ENCODE measurements around the gene AKAP13. TPM values are rescaled to one million over a fixed set of nuclear protein-coding genes. Genes with fewer than 3 reads are reported as not detected.
"Not testable (repeated sequence)": the region's sequence is repeated elsewhere in the genome, so short reads cannot be mapped to it uniquely, and the experiment has no call there.

Gene AKAP13
- total RNA-seq, 2 donors from 2014 or later: 105 to 106 TPM

DNA sequence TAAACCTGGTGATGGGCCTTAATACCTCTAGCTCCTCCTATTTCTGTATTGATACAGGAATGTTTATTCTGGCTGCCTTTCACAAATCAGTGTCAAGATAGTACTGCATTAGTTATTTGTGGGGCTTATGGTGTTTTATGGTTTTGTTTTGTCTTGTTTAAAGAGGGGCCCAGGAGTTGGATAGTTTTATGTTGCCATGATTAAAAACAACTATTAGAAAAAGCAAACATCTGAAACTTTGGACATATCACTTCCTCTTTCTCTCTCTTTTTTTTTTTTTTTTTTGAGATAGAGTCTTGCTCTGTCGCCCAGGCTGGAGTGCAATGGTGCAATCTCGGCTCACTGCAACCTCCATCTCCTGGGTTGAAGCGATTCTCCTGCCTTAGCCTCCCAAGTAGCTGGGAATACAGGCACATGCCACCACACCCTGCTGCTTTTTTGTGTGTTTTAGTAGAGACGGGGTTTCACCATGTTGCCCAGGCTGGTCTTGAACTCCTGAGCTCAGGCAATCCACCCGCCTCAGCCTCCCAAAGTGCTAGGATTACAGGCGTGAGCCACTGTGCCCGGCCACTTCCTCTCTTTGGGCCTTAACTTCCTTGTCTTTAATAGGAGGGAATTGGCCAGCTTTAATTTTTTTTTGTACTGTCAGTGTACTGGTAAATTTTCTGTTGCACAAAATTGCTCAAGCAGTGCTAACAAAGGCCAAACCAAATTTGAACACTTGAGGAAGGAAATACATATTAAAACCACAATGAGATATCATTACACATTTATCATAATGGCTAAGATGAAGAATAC lies 155.3 kb downstream of the AKAP13 start:
- not testable (repeated sequence) for H3K27ac Mint-ChIP-seq; DNase-seq (ENCODE audit: low spot score in 2 of 2); H3K9me3 Mint-ChIP-seq; ATAC-seq
- peaks cover 6 to 16% of the 10 kb centered on the region in 2 donors for H3K36me3 Mint-ChIP-seq

DNA sequence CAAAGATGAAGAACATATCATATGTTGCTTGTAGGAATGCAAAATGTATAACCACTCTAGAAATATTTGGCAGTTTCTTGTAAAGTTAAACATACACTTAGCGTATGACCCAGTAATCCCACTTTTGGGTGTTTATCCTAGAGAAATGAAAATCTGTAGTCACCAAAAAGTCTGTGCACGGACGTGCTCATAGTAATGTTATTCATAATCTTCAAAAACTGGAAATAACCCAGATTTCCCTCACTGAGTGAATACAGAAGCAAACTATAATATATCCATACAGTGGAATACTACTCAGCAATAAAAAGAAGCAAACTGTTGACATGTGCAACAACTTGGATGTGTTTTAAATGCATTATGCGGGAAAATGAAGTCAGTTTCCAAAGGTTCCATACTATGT lies 155.9 kb downstream of the AKAP13 start:
- no peaks in the 10 kb centered on the region for H3K9me3 Mint-ChIP-seq
- H3K27ac Mint-ChIP-seq: no peak overlapping the region
- ATAC-seq: no peak
- H3K36me3 Mint-ChIP-seq: peaks cover 6 to 16% of the 10 kb centered on the region in 2 donors
- no peak for DNase-seq (ENCODE audit: low spot score in 2 of 2)

DNA sequence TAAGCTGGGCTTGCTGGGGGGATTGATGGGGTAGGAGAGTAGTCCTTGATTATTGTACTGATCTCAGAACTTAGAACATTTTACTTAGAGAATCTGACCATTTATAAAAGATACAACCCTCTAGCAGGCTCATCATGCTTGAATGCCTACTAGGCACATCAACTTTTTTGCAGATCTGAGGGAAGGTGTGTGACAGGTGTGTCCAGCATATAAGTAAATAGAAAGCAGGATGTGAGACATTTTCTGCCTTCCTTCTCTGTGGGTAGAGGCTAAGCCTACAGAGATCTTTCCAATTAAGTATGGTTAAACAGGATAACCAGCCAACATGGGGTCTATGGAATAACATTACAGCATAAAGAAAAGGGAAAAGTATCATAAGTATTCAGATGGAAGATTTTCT lies 159.1 kb downstream of the AKAP13 start:
- DNase-seq (ENCODE audit: low spot score in 2 of 2) (no peak), ATAC-seq (no peak)
- Mint-ChIP-seq H3K9me3 (no peaks in the 10 kb centered on the region), H3K36me3 (peaks cover 6 to 11% of the 10 kb centered on the region in 2 donors), H3K27ac (no peak overlapping the region)

DNA sequence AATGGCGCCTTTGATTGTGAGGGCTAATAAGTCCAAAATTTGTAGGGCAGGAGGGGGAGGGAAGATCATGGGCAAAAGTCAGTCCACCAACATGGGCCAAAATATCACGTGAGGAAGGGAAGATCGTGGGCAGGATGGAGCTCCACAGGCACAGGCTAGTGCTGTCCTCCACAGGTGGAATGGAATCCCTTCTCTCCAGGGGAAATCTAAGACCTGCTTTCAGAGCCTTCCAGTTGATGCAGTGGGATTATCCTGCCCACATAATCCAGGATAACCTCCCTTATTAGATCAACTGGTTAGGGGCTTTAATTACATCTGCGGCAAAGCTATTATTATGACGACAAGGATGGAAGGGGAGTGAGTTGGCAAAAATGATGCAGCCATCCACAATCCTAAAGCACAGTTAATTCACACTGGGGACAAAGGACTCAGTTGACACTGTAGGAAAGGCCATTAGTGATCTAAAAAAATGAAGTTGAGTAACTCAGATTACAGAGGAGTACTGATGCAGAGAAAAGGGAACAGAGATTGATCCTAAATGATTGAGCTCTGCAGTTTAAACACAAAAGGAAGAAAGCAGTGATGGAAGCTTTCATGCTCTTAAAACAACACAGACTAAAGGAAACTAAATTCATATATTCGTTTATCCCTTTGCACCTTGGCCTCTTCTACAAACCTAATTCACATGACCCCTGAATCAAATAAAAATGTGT lies 159.8 kb downstream of the AKAP13 start:
- no peak overlapping the region for H3K27ac Mint-ChIP-seq
- H3K9me3 Mint-ChIP-seq: no peaks in the 10 kb centered on the region
- no peak for ATAC-seq
- H3K36me3 Mint-ChIP-seq: peaks cover 5 to 6% of the 10 kb centered on the region in 2 donors
- DNase-seq (ENCODE audit: low spot score in 2 of 2): no peak

DNA sequence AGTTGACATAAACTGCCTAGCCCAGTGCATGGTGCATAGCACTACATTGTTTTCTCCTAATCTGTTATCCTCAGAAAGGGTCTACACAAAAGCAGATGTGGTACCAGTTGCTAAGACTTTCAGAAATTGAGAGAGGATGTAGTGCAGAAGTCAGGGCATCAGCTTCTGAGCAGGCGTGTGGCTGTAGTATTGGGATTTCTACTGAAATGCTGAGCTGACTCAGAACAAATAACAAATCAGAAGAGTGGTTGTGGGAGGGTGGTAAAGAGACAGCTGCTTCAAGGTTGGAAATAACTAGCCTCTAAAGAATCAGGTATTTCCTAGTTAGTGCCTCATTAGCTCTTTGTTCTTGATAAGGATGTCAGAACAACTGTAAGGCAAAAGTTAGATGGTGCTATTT lies 161.3 kb downstream of the AKAP13 start:
- Mint-ChIP-seq H3K9me3 (no peaks in the 10 kb centered on the region), H3K36me3 (peaks cover 0 to 6% of the 10 kb centered on the region in 2 donors), H3K27ac (peak overlapping the region; percentile 44 to 70)
- peak; percentile 60 to 81 for ATAC-seq
- peak in 1 of 2 donors; percentile 17 for DNase-seq (ENCODE audit: low spot score in 2 of 2)

DNA sequence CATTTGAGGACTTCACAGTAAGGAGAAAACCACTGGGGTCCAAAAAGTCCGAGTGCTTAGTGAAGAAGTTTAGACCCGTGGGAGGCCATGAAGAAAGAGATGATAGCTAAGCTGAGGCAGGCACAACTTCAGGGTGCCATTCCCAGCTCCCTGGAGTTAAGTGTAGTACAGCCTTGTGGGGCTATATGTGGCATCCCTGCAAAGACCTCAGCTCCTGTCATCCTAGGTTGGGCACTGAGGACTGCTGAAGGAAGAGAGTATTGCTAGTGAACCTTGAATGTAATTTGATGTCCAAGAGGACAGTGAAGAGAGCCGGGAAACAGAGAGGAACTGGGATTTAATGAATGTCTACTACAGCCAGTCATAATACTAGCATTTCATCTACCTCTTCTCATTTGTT lies 162.1 kb downstream of the AKAP13 start:
- Mint-ChIP-seq H3K27ac (peak overlapping the region; percentile 70 to 87), H3K36me3 (peaks cover 0 to 6% of the 10 kb centered on the region in 2 donors), H3K9me3 (no peaks in the 10 kb centered on the region)
- DNase-seq (ENCODE audit: low spot score in 2 of 2) (no peak), ATAC-seq (no peak)

DNA sequence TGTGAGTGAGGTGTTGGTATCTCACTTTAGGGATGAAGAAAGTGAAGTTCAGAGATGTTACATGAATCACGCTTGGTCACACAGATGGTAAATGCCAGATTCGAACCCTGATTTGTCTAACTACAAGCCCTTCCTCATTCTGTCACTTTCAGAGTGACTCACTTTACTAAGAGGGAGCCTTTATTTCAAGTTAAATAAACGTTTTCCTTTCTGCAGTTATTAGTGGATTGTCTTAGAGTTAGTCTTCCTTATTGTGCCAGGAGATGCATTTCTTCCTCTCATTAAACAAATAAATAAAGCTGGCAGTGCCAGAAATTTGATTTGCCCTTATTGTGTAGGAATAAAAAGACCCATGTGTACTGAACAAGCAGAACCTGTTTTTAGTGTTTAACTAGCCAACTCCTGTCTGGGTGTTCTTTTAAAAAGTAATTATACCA lies 162.5 kb downstream of the AKAP13 start:
- Mint-ChIP-seq H3K36me3 (peaks cover 0 to 6% of the 10 kb centered on the region in 2 donors), H3K27ac (peak overlapping the region; percentile 70 to 87), H3K9me3 (no peaks in the 10 kb centered on the region)
- DNase-seq (ENCODE audit: low spot score in 2 of 2) (peak in 1 of 2 donors; percentile 25), ATAC-seq (peak; percentile 89 to 94)

DNA sequence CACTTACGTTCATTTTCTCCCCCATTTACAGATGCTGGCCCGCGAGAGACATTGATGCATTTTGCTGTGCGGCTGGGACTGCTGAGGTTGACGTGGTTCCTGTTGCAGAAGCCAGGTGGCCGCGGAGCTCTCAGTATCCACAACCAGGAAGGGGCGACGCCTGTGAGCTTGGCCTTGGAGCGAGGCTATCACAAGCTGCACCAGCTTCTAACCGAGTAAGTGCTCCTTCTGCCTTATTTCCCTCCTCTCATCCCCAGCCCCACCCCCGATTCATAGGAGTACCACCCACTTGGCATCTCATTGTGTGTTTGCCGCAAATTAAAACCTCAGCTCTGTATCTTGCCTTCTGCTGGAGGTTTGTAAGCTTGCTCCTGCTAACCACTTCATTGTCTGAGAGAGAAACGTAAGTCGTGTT lies 163.3 kb downstream of the AKAP13 start:
- Mint-ChIP-seq H3K36me3 (peaks cover 0 to 6% of the 10 kb centered on the region in 2 donors), H3K27ac (peak overlapping the region; percentile 58 to 70), H3K9me3 (no peaks in the 10 kb centered on the region)
- ATAC-seq (peak in 1 of 2 donors; percentile 45), DNase-seq (ENCODE audit: low spot score in 2 of 2) (peak; percentile 15 to 56)

DNA sequence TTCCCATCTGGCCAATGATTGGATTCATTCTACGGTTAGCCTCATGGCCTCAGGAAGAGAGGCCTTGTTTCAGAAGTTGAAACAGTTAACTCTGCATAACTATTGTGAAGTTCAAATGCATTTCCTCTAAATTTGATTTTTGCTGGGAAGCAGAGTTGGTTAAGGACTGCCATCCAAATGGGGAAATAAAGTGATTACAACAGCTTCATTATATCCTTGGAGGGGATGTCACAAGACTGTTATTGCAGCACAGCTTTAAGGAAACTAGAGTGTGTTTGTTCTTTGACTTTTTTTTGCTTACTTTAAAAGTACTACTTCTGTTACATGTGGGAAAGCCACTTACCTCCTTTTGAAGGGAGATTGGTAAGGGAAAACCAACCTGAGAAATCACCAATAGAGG lies 164.8 kb downstream of the AKAP13 start:
- DNase-seq (ENCODE audit: low spot score in 2 of 2) (no peak), ATAC-seq (no peak)
- H3K36me3 Mint-ChIP-seq: peaks cover 4 to 6% of the 10 kb centered on the region in 2 donors
- H3K9me3 Mint-ChIP-seq: no peaks in the 10 kb centered on the region
- no peak overlapping the region for H3K27ac Mint-ChIP-seq

DNA sequence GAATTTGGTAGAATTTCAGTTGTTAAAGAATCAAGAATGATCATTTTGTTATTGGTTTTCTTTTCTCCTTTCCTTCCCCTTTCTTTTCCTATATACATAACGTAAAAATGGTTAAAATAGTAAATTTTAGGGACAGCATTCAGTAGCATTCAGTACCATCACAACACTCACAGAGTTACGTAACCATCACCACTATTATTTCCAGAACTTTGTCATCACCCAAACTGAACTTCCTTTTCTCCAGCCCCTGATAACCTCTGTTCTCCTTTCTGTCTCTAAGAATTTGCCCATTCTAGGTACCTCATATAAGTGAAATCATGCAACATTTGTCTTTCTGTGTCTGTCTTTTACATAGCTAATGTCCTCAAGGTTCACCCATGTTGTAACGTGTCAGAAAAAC lies 165.3 kb downstream of the AKAP13 start:
- Mint-ChIP-seq H3K9me3 (no peaks in the 10 kb centered on the region), H3K36me3 (peaks cover 6 to 7% of the 10 kb centered on the region in 2 donors), H3K27ac (no peak overlapping the region)
- DNase-seq (ENCODE audit: low spot score in 2 of 2): no peak
- ATAC-seq: no peak

DNA sequence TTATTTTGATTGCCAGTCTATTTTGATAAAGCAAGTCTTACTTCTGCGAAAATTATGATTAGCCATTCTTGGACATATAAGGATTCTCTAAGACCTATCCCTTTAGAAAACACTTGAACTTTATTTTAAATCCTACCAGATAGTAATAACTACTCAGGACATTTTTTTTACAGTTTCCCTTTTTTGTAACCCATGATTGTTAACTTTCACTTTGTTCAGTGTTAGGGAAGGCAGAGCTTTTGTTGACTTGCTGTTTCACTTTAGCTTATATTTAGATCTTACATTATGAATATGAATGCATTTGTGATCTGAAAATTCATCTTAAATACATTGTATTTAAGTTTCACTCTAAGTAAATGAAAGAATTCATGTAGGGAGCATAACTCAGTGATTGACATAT lies 167.0 kb downstream of the AKAP13 start:
- Mint-ChIP-seq H3K36me3 (peaks cover 6 to 14% of the 10 kb centered on the region in 2 donors), H3K9me3 (no peaks in the 10 kb centered on the region), H3K27ac (peak overlapping the region in 1 of 2 donors; percentile 6)
- ATAC-seq (no peak), DNase-seq (ENCODE audit: low spot score in 2 of 2) (no peak)

DNA sequence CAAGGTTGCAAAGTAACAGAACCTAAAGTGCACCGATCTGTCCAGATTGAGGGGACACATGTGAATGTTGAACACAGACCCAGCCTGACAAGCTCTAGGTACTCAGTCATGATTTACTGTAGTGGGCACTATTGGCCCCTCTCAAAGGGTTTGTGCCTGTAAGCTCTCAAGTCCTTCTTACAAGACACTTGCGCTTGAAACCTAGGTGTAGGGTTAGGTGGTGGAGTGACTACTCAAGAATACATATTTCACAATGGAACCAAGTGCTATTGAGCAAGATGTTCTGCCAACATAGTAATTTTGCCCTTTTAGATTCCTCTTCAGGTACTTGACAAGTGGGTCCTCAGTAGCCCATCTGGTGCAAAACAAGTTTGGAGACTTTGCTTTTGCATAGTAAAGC lies 169.9 kb downstream of the AKAP13 start:
- H3K9me3 Mint-ChIP-seq: no peaks in the 10 kb centered on the region
- H3K27ac Mint-ChIP-seq: no peak overlapping the region
- ATAC-seq (no peak), DNase-seq (ENCODE audit: low spot score in 2 of 2) (no peak)
- peaks cover 0 to 14% of the 10 kb centered on the region in 2 donors for H3K36me3 Mint-ChIP-seq

DNA sequence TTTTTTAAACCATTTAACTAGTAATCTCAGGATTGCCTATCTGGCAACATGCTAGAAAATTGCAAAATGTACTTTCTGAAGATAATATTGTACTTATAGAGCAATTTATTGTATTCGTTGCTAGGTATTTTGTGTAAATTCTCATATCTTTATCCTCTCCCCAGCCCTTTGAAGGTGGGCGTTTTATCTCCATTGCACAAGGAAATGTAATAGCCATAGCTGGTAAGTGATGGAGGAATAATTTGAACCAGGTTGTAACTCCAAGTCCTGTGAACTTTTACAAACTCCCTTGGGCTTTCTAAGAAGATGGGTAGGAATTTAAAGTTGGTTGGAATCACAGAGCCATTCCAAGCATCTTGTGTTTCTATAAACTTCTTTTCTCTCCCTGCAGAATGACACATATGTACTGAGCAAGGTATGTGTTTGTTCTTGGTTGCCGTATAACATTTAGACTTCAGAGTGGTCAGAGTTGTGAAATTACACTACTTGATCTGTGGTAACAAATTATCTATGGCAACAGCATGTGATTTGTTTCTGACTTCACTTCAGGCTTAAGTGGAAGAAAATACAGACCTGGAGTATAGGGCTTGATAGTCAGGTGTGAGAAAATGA lies 170.9 kb downstream of the AKAP13 start:
- ATAC-seq: peak in 1 of 2 donors; percentile 29
- no peaks in the 10 kb centered on the region for H3K9me3 Mint-ChIP-seq

DNA sequence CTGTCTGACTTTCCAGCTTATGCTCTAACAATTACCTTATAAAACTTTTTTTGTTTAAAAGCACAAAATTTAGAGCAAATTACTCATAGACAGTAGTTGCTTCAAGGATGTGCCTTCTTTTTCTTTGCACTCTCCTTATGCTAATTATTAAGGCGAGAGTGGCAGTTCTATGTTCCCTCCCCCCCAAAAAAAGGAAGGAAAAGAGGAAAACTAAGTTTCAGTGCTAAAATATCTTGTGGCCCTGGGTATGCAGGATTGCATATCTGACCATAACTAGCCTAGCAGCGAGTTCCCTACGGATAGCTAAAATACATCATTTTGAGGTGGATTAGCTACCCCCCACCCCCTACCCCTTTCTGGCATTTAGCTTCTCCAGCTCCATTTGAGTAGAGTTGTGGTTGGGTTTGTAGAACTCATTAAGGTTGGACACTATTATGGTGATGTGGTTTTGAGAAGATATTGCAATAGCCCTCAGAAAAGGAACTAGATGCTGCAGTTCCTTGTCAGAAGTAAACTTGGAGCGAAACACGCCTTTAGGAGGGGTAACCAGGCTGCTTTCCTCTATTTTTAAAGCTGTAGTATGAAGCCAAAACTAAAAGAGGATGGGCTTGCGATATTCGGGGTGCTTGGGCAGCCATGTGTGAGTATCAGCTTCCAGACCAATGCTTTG lies 174.6 kb downstream of the AKAP13 start:
- Mint-ChIP-seq H3K36me3 (peaks cover 0 to 12% of the 10 kb centered on the region in 2 donors), H3K27ac (no peak overlapping the region), H3K9me3 (no peaks in the 10 kb centered on the region)
- no peak for DNase-seq (ENCODE audit: low spot score in 2 of 2)
- ATAC-seq: no peak

More for the DNA sequence above, 170.9 kb downstream of the AKAP13 start:
- DNase-seq (ENCODE audit: low spot score in 2 of 2): no peak
- Mint-ChIP-seq H3K36me3 (peaks cover 0 to 14% of the 10 kb centered on the region in 2 donors), H3K27ac (no peak overlapping the region)

DNA sequence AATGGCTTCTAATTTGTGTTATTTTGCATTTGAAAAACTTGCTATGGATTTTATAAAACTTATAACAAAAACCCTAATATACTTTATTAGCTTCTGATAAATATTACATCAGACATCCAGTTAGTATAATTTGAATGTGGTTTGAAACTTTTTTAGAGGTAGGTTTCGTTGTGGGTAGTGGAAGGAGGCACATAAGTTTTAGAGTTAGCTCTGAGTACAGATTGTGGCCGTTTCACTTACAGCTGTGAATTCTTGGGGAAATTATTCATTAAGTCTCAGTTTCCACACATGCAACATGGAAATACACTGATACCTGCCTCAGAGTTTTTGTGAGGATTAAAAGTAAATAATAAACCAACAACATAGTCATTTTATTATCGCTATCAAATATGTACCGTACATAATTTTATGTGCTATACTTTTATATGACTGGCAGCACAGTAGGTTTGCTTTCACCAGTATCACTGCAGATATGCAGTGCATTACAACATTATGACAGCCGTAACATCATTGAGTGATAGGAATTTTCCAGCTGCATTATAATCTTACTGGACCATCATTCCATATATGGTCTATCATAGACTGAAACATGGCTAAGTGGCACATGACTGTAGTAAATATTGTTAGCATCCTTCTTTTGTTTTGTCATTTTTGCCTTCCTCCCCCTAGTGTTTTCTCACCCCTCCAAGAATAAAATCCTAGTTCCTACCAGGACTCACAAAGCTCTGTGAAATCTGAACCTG lies 175.6 kb downstream of the AKAP13 start:
- H3K27ac Mint-ChIP-seq: peak overlapping the region in 1 of 2 donors; percentile 52
- ATAC-seq: peak; percentile 29 to 62
- H3K36me3 Mint-ChIP-seq: peaks cover 0 to 7% of the 10 kb centered on the region in 2 donors
- H3K9me3 Mint-ChIP-seq: no peaks in the 10 kb centered on the region
- DNase-seq (ENCODE audit: low spot score in 2 of 2): no peak

DNA sequence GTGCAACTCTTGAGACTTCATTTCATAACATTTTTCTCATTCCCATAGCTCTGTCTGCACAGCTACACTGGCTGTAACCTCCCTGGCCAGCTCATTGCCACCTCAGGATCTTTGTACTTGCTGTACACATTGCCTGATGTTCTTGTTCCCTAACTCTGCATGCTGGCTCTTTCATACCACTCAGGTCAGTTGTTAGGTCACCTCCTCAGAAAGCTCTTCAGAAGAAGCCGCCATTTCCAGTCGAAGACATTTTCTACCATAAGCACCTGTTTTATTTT lies 176.2 kb downstream of the AKAP13 start:
- no peaks in the 10 kb centered on the region for H3K9me3 Mint-ChIP-seq
- no peak overlapping the region for H3K27ac Mint-ChIP-seq
- no peak for DNase-seq (ENCODE audit: low spot score in 2 of 2)
- peak; percentile 14 to 48 for ATAC-seq
- H3K36me3 Mint-ChIP-seq: peaks cover 0 to 7% of the 10 kb centered on the region in 2 donors

Measured in activated naive CD4-positive, alpha-beta T cell treated with anti-CD3 and anti-CD28 coated beads, Interleukin-2, amount 50 U/mL, for 72 hours (primary cell).